Astrocyte of the cerebellum (primary cell): ENCODE data around the gene UACA.

Experiments used
- DNase-seq: peaks from one replicate; pipeline ENCODE4 v3.0.0-alpha.2; 2011; ENCODE audit warnings: low read depth
- H3K4me3 ChIP-seq: 2 replicates; pipeline ENCODE4 v1.5.1; 2011; ENCODE audit warnings: mild to moderate bottlenecking, low read depth, low read length, moderate library complexity
- in situ Hi-C: cut with HindIII; loops from 2 replicates; pipeline ENCODE4 v1.10.0; 2017; ENCODE audit warnings: low sequenced_read_pairs
- TF ChIP-seq, protein P1 (sequence below): IDR thresholded peaks from 2 replicates; pipeline ENCODE4 v1.5.1; 2012; ENCODE audit warnings: low read length, low read depth, moderate library complexity, mild to moderate bottlenecking; ENCODE audit errors: missing control alignments

UACA gene

DNA sequence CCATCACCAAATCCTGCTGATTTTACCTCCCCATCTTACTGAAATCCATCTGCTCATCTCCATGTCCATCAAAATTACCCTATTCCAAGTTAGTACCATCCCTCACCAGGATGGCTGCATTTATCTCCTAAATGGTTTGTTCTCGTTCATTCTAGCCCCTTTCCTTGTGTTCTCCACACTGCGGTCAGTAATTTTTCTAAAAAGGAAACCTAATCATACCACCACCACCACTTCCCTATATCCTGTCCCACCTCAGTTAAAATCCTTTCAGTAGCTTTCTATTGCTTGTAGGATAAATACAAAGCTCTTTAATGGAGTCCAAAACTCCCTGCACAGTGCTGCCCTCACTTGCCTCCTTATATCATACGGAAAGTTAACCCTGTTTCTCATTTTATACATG lies 51.1 kb downstream of the UACA start:
- DNase-seq = no peak
- TF ChIP-seq, protein P1, sequence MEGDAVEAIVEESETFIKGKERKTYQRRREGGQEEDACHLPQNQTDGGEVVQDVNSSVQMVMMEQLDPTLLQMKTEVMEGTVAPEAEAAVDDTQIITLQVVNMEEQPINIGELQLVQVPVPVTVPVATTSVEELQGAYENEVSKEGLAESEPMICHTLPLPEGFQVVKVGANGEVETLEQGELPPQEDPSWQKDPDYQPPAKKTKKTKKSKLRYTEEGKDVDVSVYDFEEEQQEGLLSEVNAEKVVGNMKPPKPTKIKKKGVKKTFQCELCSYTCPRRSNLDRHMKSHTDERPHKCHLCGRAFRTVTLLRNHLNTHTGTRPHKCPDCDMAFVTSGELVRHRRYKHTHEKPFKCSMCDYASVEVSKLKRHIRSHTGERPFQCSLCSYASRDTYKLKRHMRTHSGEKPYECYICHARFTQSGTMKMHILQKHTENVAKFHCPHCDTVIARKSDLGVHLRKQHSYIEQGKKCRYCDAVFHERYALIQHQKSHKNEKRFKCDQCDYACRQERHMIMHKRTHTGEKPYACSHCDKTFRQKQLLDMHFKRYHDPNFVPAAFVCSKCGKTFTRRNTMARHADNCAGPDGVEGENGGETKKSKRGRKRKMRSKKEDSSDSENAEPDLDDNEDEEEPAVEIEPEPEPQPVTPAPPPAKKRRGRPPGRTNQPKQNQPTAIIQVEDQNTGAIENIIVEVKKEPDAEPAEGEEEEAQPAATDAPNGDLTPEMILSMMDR = no peak
- in situ Hi-C loops = no loop called here
- H3K4me3 ChIP-seq = no peak overlapping the region

DNA sequence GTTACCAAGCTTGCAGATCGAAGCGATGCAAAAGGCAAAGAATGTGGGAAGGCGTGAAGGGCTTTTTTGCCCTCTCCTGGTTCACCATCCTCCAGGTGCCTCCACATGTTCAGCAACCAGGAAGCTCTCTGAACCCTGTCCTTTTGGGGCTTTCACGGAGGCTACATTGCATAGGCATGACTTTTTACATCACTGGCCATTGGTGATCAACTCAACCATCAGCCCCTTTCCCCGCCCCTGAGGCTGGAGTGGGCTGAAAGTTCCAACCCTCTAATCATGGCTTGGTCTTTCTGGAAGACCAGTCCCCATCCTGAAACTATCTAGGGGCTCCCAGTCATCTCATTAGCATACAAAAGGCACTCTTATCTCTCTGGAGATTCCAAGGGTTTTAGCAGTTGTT lies 52.6 kb downstream of the UACA start:
- TF ChIP-seq, protein P1 = no peak
- DNase-seq = no peak
- in situ Hi-C loops = no loop called here
- no peak overlapping the region for H3K4me3 ChIP-seq

DNA sequence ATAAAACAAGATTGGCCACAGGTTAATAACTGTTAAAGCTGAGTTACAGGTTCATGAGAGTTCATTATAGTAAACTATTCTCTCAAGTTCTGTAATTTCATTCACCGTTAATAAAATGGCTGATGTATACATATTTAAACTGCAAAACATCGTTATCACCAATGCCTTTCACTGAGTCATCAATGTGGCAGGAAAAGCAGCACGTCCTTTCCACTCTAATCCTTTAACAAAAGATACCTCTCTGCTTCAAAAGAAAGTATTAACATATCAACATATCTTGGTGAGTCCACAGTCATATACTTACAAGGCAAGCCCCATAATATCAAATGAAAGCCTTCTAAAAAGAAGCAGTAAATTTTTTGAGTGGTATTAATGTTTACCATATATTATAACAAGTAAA lies 54.5 kb downstream of the UACA start:
- no peak overlapping the region for H3K4me3 ChIP-seq
- TF ChIP-seq, protein P1 = no peak
- in situ Hi-C loops = no loop called here
- DNase-seq = no peak

DNA sequence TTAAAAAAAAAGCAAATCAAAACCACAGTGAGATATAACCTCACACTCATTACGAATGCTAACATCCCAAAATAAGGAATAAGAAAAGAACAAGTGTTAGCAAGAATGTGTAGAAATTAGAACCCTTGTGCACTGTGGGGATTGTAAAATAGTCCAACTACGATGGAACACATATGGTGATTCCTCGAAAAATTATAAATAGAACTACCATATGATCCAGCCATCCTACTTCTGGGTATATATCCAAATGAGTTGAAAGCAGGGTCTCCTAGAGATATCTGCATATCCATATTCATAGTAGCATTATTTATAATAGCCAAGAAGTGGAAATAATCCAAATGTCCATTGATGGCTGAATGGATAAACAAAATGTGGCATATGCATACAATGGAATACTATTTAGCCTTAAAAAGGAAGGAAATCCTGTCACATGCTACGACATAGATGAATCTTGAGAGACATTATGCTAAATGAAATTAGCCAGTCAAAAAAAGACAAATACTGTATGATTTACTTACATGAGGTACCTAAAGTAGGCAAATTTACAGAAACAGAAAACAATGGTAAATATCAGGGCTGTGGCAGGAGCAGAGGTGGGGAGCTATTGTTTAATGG lies 55.6 kb downstream of the UACA start:
- no peak for DNase-seq
- no peak overlapping the region for H3K4me3 ChIP-seq
- in situ Hi-C loops = no loop called here
- TF ChIP-seq, protein P1 = no peak

DNA sequence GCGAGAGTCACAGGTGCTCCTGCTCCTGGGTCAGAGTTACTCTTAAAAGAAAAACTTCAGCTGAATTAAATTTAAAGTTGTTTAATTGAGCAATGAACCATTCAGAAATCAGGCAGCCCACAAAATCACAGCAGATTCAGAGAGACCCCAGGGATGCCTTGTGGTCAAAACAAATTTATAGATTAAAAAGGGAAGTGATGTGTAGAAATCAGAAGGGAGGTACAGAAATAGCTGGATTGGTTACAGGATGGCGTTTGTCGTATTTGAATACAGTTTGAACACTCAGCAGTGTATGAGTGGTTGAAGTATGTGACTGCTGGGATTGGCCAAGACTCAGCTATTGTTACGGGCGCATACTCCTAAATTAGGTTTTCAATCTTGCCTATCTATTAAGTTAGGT lies 58.6 kb downstream of the UACA start:
- TF ChIP-seq, protein P1 = no peak
- no peak for DNase-seq
- H3K4me3 ChIP-seq = no peak overlapping the region
- in situ Hi-C loops = no loop called here

DNA sequence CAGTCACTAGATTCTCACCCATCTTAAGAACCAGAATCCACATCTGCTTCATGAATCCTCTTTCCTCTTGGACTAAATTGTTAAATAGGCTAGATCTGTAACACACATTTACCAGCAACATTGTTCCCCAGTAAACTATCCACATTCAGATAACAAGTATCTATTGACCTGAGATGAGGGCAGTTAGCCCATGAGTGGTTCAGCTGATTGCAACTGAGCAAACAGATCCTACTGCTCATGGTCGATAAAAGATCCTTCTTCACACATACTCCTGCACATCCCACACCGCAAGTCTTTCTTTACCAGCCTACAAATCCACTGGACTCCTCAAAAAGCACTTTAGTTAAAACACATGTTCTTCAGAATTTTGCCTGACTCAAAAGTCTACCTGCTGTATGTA lies 59.2 kb downstream of the UACA start:
- no peak for DNase-seq
- TF ChIP-seq, protein P1 = no peak
- H3K4me3 ChIP-seq = no peak overlapping the region
- in situ Hi-C loops = no loop called here
